Astrocyte (in vitro differentiated cells and primary cell): Measurements from ENCODE around the gene USP6.
"Not testable (repeated sequence)": the region's sequence is repeated elsewhere in the genome, so short reads cannot be mapped to it uniquely, and the experiment has no call there.

ENCODE experiments used
- EZH2 ChIP-seq: IDR thresholded peaks from 2 replicates; pipeline ENCODE4 v1.6.1; 2012; ENCODE audit warnings: mild to moderate bottlenecking, low read length, inconsistent platforms; ENCODE audit not compliant: insufficient read depth
- TF ChIP-seq, protein P1 (sequence below): IDR thresholded peaks from 2 replicates; pipeline ENCODE4 v1.5.1; 2011; ENCODE audit warnings: low read depth, mild to moderate bottlenecking, inconsistent platforms, low read length, moderate library complexity; ENCODE audit not compliant: insufficient read depth

DNA sequence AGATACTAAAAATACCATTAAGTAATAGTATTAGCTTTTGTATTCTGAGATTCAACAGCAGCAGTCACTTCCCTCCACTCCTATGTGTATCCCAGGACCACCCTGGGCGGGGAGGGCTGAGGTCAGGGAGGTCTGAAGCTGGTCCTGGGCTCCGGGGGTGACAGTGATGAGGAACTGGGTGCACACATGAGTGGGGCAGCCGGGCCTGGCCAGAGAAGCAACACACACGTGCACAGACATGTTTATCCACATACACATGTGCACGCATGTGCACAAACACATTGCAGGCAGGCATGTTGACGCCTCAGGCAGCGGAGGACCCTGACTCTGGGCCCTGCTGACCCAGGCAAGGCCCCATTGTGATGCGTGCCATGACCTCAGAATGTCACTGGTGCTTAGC lies 12.6 kb downstream of the USP6 start:
- TF ChIP-seq, protein P1, sequence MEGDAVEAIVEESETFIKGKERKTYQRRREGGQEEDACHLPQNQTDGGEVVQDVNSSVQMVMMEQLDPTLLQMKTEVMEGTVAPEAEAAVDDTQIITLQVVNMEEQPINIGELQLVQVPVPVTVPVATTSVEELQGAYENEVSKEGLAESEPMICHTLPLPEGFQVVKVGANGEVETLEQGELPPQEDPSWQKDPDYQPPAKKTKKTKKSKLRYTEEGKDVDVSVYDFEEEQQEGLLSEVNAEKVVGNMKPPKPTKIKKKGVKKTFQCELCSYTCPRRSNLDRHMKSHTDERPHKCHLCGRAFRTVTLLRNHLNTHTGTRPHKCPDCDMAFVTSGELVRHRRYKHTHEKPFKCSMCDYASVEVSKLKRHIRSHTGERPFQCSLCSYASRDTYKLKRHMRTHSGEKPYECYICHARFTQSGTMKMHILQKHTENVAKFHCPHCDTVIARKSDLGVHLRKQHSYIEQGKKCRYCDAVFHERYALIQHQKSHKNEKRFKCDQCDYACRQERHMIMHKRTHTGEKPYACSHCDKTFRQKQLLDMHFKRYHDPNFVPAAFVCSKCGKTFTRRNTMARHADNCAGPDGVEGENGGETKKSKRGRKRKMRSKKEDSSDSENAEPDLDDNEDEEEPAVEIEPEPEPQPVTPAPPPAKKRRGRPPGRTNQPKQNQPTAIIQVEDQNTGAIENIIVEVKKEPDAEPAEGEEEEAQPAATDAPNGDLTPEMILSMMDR: not testable (repeated sequence)
- not testable (repeated sequence) for TF ChIP-seq EZH2
